ENCODE data around the gene FAM107B.

FAM107B gene

DNA sequence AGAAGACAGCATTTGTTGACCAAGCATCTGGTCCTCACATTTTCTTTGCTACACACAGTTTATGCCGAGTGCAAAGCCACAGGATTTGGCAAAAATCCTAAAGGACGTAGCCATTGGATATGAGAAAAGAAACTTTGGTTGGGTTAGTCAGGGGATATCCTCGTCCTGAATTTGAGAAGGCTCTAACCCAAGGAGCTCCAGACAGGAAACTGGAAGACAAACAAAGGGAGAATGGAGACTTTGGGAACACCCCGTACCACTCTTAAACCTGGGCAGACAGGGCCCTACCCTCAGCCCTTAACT, 297.3 kb downstream of the FAM107B start:
- H4K8ac ChIP-seq (ENCODE audit: low read length), result no peak overlapping the region
- no peaks in the 10 kb centered on the region for H3K79me1 ChIP-seq (replicated peaks; ENCODE audit: low read length, poor library complexity, severe bottlenecking)
- H4K91ac ChIP-seq (ENCODE audit: low read length), result no peak overlapping the region
- H2BK120ac ChIP-seq (ENCODE audit: low read depth, low read length), result no peak overlapping the region
- no peak overlapping the region for H3K18ac ChIP-seq (ENCODE audit: low read depth in 1 of 2, low read length in 2 of 2)
- no peaks in the 10 kb centered on the region for H3K36me3 ChIP-seq (ENCODE audit: control insufficient read depth in 1 of 2, insufficient read depth in 2 of 2, low read depth in 1 of 2, low read length in 2 of 2)
- H2AFZ ChIP-seq (ENCODE audit: low read depth, low read length), result no peak overlapping the region
- no peak overlapping the region for H3K14ac ChIP-seq (ENCODE audit: low read length in 2 of 2)
- 89% methylated on average over 4 of the region's 4 CpGs for WGBS
- H2AK5ac ChIP-seq (ENCODE audit: low read length, severe bottlenecking), result peak overlapping the region; percentile 87
- no peak overlapping the region for H2BK12ac ChIP-seq (ENCODE audit: low read length in 2 of 2)
- no peak overlapping the region for H2BK15ac ChIP-seq (ENCODE audit: low read depth, poor library complexity, severe bottlenecking)
- no peak overlapping the region for H3K27ac ChIP-seq (ENCODE audit: low read length, poor library complexity, severe bottlenecking)
- H3K9ac ChIP-seq (ENCODE audit: low read length), result no peak overlapping the region
- no peaks in the 10 kb centered on the region for H3K9me3 ChIP-seq (ENCODE audit: control insufficient read depth, low read length)
- no peak overlapping the region for H2BK5ac ChIP-seq (ENCODE audit: low read depth, low read length, poor library complexity, severe bottlenecking)
- H3K4me2 ChIP-seq (ENCODE audit: low read length, poor library complexity, severe bottlenecking), result no peak overlapping the region
- H3K4me1 ChIP-seq (ENCODE audit: control insufficient read depth, insufficient read depth, low read depth, low read length), result peaks cover 6% of the 10 kb centered on the region
- H3K4ac ChIP-seq (ENCODE audit: low read depth in 1 of 2, low read length in 2 of 2), result no peak overlapping the region
- no peak overlapping the region for H3K4me3 ChIP-seq (ENCODE audit: insufficient read depth in 1 of 2, low read depth in 1 of 2, low read length in 2 of 2)
- H3K23ac ChIP-seq (ENCODE audit: low read length in 2 of 2), result no peak overlapping the region
- H3K27me3 ChIP-seq (ENCODE audit: control insufficient read depth in 1 of 2, insufficient read depth in 1 of 2, low read length in 2 of 2), result peaks cover 13 to 84% of the 10 kb centered on the region in 2 experiments
- DNase-seq, result no peak

DNA sequence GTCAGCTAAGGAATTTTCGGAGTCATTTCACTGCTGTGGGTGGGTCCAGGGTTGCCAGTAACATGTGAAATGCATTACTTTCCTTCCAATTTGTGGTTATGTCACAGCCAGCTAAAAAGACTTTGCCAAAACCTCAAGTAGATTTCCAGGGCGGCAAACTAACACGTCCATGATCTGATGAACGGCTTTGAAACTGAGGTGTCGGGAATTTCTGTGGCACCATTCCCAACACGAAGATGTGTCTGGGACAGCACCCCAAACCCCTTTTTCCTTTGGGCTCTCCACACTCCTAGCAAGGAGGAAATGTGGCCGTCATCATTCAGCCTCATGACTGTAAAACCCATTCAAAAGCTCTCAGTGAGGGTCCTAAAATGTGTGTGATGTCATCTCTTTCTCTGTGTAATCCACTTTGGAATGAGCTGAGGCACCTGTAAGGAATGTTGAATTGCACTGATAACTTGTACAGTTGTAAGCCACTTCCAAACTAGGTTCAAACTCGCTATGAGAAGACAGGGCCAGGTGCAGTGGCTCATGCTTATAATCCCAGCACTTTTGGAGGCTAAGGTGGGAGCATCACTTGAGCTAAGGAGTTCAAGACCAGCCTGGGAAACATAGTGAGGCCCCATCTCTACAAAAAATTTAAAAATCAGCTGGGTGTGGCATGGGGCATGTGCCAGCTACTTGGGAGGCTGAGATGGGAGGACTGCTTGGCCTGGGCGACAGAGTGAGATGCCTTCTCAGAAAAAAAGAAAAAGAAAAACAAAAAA, 297.9 kb downstream of the FAM107B start:
- DNase-seq, result no peak
- H3K14ac ChIP-seq (ENCODE audit: low read length in 2 of 2), result no peak overlapping the region
- peaks cover 16 to 89% of the 10 kb centered on the region in 2 experiments for H3K27me3 ChIP-seq (ENCODE audit: control insufficient read depth in 1 of 2, insufficient read depth in 1 of 2, low read length in 2 of 2)
- H2BK15ac ChIP-seq (ENCODE audit: low read depth, poor library complexity, severe bottlenecking), result no peak overlapping the region
- H3K9ac ChIP-seq (ENCODE audit: low read length), result no peak overlapping the region
- H3K4me2 ChIP-seq (ENCODE audit: low read length, poor library complexity, severe bottlenecking), result no peak overlapping the region
- H3K79me1 ChIP-seq (replicated peaks; ENCODE audit: low read length, poor library complexity, severe bottlenecking), result no peaks in the 10 kb centered on the region
- no peak overlapping the region for H4K91ac ChIP-seq (ENCODE audit: low read length)
- 74% methylated on average over 7 of the region's 9 CpGs for WGBS
- no peak overlapping the region for H3K4me3 ChIP-seq (ENCODE audit: insufficient read depth in 1 of 2, low read depth in 1 of 2, low read length in 2 of 2)
- no peak overlapping the region for H2AFZ ChIP-seq (ENCODE audit: low read depth, low read length)
- peaks cover 6% of the 10 kb centered on the region for H3K4me1 ChIP-seq (ENCODE audit: control insufficient read depth, insufficient read depth, low read depth, low read length)
- H3K27ac ChIP-seq (ENCODE audit: low read length, poor library complexity, severe bottlenecking), result no peak overlapping the region
- H2BK12ac ChIP-seq (ENCODE audit: low read length in 2 of 2), result no peak overlapping the region
- no peak overlapping the region for H4K8ac ChIP-seq (ENCODE audit: low read length)
- H3K18ac ChIP-seq (ENCODE audit: low read depth in 1 of 2, low read length in 2 of 2), result no peak overlapping the region
- H2AK5ac ChIP-seq (ENCODE audit: low read length, severe bottlenecking), result peak overlapping the region; percentile 87
- H3K9me3 ChIP-seq (ENCODE audit: control insufficient read depth, low read length), result no peaks in the 10 kb centered on the region
- H3K36me3 ChIP-seq (ENCODE audit: control insufficient read depth in 1 of 2, insufficient read depth in 2 of 2, low read depth in 1 of 2, low read length in 2 of 2), result no peaks in the 10 kb centered on the region
- H2BK120ac ChIP-seq (ENCODE audit: low read depth, low read length), result no peak overlapping the region
- no peak overlapping the region for H3K23ac ChIP-seq (ENCODE audit: low read length in 2 of 2)
- H3K4ac ChIP-seq (ENCODE audit: low read depth in 1 of 2, low read length in 2 of 2), result no peak overlapping the region
- no peak overlapping the region for H2BK5ac ChIP-seq (ENCODE audit: low read depth, low read length, poor library complexity, severe bottlenecking)

DNA sequence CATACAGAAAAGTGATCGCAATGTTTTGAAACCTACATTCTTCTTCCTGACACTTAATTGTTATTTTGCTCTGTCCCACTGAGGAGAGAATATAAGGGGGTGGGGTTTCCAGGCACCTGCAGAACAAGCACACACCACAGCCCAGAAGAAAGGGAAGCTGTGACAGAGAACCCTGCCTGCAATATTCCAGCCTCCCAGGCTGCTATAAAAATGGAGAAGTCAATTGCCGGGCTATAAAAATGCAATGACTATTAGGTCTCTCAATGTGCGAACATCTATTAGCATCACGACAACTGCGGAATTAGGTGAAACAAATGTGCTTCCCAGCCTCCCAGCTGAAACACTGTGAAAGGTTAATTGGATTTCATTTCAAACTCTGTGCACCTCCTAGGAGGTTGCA, 298.7 kb downstream of the FAM107B start:
- Histone ChIP-seq H3K9ac (ENCODE audit: low read length) (no peak overlapping the region), H3K14ac (ENCODE audit: low read length in 2 of 2) (no peak overlapping the region), H3K4me3 (ENCODE audit: insufficient read depth in 1 of 2, low read depth in 1 of 2, low read length in 2 of 2) (no peak overlapping the region), H4K91ac (ENCODE audit: low read length) (no peak overlapping the region), H2BK120ac (ENCODE audit: low read depth, low read length) (no peak overlapping the region), H3K4me1 (ENCODE audit: control insufficient read depth, insufficient read depth, low read depth, low read length) (peaks cover 6% of the 10 kb centered on the region), H3K23ac (ENCODE audit: low read length in 2 of 2) (no peak overlapping the region), H3K27ac (ENCODE audit: low read length, poor library complexity, severe bottlenecking) (no peak overlapping the region), H2BK12ac (ENCODE audit: low read length in 2 of 2) (no peak overlapping the region), H2BK5ac (ENCODE audit: low read depth, low read length, poor library complexity, severe bottlenecking) (no peak overlapping the region), H2AK5ac (ENCODE audit: low read length, severe bottlenecking) (no peak overlapping the region), H3K27me3 (ENCODE audit: control insufficient read depth in 1 of 2, insufficient read depth in 1 of 2, low read length in 2 of 2) (peaks cover 9 to 85% of the 10 kb centered on the region in 2 experiments), H3K4ac (ENCODE audit: low read depth in 1 of 2, low read length in 2 of 2) (no peak overlapping the region), H2AFZ (ENCODE audit: low read depth, low read length) (no peak overlapping the region), H4K8ac (ENCODE audit: low read length) (no peak overlapping the region), H3K18ac (ENCODE audit: low read depth in 1 of 2, low read length in 2 of 2) (no peak overlapping the region), H3K9me3 (ENCODE audit: control insufficient read depth, low read length) (no peaks in the 10 kb centered on the region), H2BK15ac (ENCODE audit: low read depth, poor library complexity, severe bottlenecking) (no peak overlapping the region), H3K36me3 (ENCODE audit: control insufficient read depth in 1 of 2, insufficient read depth in 2 of 2, low read depth in 1 of 2, low read length in 2 of 2) (no peaks in the 10 kb centered on the region), H3K79me1 (replicated peaks; ENCODE audit: low read length, poor library complexity, severe bottlenecking) (no peaks in the 10 kb centered on the region), H3K4me2 (ENCODE audit: low read length, poor library complexity, severe bottlenecking) (no peak overlapping the region)
- DNase-seq, result no peak
- WGBS, result 93% methylated on average over 5 of the region's 5 CpGs

DNA sequence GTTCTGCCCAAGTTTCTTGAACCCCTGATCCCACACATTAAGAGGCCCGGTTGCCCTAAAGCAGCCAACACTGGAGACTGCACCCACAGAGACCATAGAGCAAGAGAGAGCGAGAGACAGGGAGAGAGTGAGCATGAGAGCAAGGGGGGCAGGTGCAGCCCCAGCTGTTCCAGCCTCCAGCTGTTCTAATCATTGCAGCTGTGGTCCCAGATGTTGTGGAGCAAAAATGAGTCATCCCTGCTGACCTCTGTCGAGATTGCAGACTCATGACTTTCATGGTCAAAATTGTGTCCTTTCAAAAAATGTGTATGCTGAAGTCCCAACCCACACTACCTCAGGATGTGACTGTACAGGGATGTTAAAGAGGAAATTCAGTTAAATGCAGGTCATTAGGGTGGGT, 300.0 kb downstream of the FAM107B start:
- peaks cover 6% of the 10 kb centered on the region for H3K4me1 ChIP-seq (ENCODE audit: control insufficient read depth, insufficient read depth, low read depth, low read length)
- H3K36me3 ChIP-seq (ENCODE audit: control insufficient read depth in 1 of 2, insufficient read depth in 2 of 2, low read depth in 1 of 2, low read length in 2 of 2), result no peaks in the 10 kb centered on the region
- no peak overlapping the region for H3K23ac ChIP-seq (ENCODE audit: low read length in 2 of 2)
- no peak overlapping the region for H3K27ac ChIP-seq (ENCODE audit: low read length, poor library complexity, severe bottlenecking)
- WGBS, result 67% methylated on average over 3 of the region's 3 CpGs
- H4K91ac ChIP-seq (ENCODE audit: low read length), result no peak overlapping the region
- peaks cover 9 to 89% of the 10 kb centered on the region in 2 experiments for H3K27me3 ChIP-seq (ENCODE audit: control insufficient read depth in 1 of 2, insufficient read depth in 1 of 2, low read length in 2 of 2)
- DNase-seq, result peak; percentile 21
- H3K14ac ChIP-seq (ENCODE audit: low read length in 2 of 2), result no peak overlapping the region
- H2AK5ac ChIP-seq (ENCODE audit: low read length, severe bottlenecking), result no peak overlapping the region
- no peak overlapping the region for H2BK15ac ChIP-seq (ENCODE audit: low read depth, poor library complexity, severe bottlenecking)
- H2BK12ac ChIP-seq (ENCODE audit: low read length in 2 of 2), result no peak overlapping the region
- H3K79me1 ChIP-seq (replicated peaks; ENCODE audit: low read length, poor library complexity, severe bottlenecking), result no peaks in the 10 kb centered on the region
- H3K9me3 ChIP-seq (ENCODE audit: control insufficient read depth, low read length), result no peaks in the 10 kb centered on the region
- H2BK5ac ChIP-seq (ENCODE audit: low read depth, low read length, poor library complexity, severe bottlenecking), result no peak overlapping the region
- no peak overlapping the region for H3K4me3 ChIP-seq (ENCODE audit: insufficient read depth in 1 of 2, low read depth in 1 of 2, low read length in 2 of 2)
- H3K18ac ChIP-seq (ENCODE audit: low read depth in 1 of 2, low read length in 2 of 2), result no peak overlapping the region
- H2AFZ ChIP-seq (ENCODE audit: low read depth, low read length), result no peak overlapping the region
- H2BK120ac ChIP-seq (ENCODE audit: low read depth, low read length), result no peak overlapping the region
- H4K8ac ChIP-seq (ENCODE audit: low read length), result no peak overlapping the region
- no peak overlapping the region for H3K4me2 ChIP-seq (ENCODE audit: low read length, poor library complexity, severe bottlenecking)
- no peak overlapping the region for H3K9ac ChIP-seq (ENCODE audit: low read length)
- H3K4ac ChIP-seq (ENCODE audit: low read depth in 1 of 2, low read length in 2 of 2), result no peak overlapping the region

Data from mesenchymal stem cell (in vitro differentiated cells and primary cell).